ENCODE measurements around the gene STARD10.

Gene STARD10

GRCh38 chr11:72759468-72759985 lies 34.3 kb downstream of the STARD10 start:
- no peak for DNase-seq (ENCODE audit: low spot score)
- Histone ChIP-seq H3K27ac (no peak overlapping the region), H3K4me3 (no peak overlapping the region)
- no peak for TF ChIP-seq CTCF (IDR thresholded peaks at IDR 0.05)

- DNase-seq (ENCODE audit: low spot score), result no peak
- no peak for TF ChIP-seq CTCF (IDR thresholded peaks at IDR 0.05)
- no peak overlapping the region for H3K4me3 ChIP-seq
- H3K27ac ChIP-seq, result peak overlapping the region in 1 of 2 donors; percentile 31
These were observed 35.0 kb downstream of the STARD10 start for GRCh38 chr11:72758690-72759389.

DNA sequence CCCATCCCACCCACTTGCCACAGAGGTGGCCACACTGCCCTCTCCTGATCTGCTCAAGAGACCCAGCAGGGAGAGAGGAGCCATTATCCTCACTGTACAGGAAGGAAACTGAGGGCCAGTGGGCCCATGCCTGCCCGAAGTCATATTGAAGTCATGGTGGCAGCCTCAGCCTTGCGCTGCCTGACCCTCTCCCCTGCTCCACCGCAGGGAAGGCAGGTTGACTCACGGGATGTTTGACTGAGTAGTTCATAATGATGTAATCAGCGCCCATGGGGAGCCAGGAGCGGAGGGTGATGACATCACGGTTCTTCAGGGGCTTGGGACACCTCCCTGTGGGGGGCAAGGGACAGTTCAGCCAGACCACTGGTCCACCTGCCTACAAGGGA lies 35.5 kb downstream of the STARD10 start:
- Histone ChIP-seq H3K27ac (peak overlapping the region in 1 of 2 donors; percentile 31), H3K4me3 (no peak overlapping the region)
- TF ChIP-seq CTCF (IDR thresholded peaks at IDR 0.05), result no peak
- DNase-seq (ENCODE audit: low spot score), result no peak

DNA sequence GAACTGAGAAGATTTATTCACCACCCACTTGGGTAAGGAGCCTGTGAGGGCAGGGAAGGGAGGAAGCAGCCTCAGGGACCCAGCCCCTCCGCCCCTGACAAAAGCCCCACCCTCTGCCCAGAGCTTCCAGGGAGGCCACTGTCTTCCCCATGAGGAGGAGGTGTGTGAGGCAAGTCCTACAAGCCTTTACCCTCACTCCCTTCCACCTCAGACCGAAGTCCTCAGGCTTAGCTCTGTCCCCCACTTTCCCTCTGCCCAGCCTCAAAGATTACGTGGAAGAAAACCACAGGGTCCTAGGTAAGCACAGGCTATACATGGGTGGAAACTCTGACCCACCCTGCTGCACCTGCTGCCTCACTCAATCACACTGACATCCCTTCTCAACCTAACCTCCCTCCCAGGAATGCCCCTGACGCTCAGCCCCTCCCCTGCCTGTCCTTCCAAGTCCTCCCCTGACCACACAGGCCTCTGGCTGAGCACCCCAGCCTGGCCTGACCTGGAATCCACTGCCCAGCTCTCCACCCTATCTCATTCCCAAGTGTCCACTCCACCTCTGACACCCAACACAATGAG lies 38.0 kb downstream of the STARD10 start:
- no peak for DNase-seq (ENCODE audit: low spot score)
- no peak for TF ChIP-seq CTCF (IDR thresholded peaks at IDR 0.05)
- Histone ChIP-seq H3K27ac (no peak overlapping the region), H3K4me3 (no peak overlapping the region)

- no peak for DNase-seq (ENCODE audit: low spot score)
These were observed 39.2 kb downstream of the STARD10 start for GRCh38 chr11:72754544-72755155.

DNA sequence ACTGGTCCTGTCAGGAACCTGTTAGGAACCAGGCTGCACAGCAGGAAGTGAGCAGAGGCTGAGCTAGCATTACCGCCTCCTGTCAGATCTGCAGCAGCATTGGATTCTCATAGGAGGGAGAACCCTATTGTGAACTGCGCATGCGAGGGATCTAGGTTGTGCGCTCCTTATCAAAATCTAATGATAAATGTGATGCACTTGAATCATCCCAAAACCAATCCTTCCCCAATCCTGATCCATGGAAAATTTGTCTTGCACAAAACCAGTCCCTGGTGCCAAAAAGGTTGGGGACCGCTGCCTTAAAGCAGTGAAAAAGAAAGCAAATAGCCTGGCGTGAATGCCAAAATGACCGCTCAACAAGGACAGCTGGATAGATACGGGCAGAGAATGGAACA lies 39.7 kb downstream of the STARD10 start:
- no peak overlapping the region for H3K4me3 ChIP-seq
- no peak for DNase-seq (ENCODE audit: low spot score)
- no peak overlapping the region for H3K27ac ChIP-seq
- TF ChIP-seq CTCF (IDR thresholded peaks at IDR 0.05), result no peak

More at GRCh38 chr11:72754544-72755155, 39.2 kb downstream of the STARD10 start:
- Histone ChIP-seq H3K4me3 (no peak overlapping the region), H3K27ac (no peak overlapping the region)
- TF ChIP-seq CTCF (IDR thresholded peaks at IDR 0.05), result no peak
